Measurements from ENCODE around the gene TMEM130.

DNA sequence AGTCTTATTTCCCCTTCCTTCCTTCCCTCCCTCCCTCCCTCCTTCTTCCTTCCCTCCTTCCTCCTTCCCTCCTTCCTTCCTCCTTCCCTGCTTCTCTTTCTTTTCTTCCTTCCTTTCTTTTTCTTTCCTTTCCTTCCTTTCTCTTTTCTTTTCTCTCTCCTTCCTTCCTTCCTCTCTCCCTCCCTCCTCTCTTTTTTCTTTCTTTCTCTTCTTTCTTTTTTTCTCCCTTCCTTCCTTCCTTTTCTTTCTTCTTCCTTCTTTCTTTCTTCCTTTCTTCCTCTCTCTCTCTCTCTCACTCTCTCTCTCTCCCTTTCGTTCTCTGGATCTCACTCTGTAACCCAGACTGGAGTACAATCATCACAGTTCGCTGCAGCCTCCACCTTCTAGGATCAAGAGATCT is 6.2 kb downstream of the TMEM130 start:
- TF ChIP-seq TAF1 (IDR thresholded peaks at IDR 0.05; ENCODE audit: low read depth) (no peak), EP300 (IDR thresholded peaks at IDR 0.05; ENCODE audit: borderline replicate concordance) (no peak), CREB1 (IDR thresholded peaks at IDR 0.05; ENCODE audit: low read depth) (no peak), ZBTB7A (IDR thresholded peaks at IDR 0.05; ENCODE audit: low read depth) (no peak), YY1 (IDR thresholded peaks at IDR 0.05; ENCODE audit: low read depth) (no peak), MAX (IDR thresholded peaks at IDR 0.05) (no peak), EGR1 (IDR thresholded peaks at IDR 0.05) (no peak), FOXM1 (IDR thresholded peaks at IDR 0.05; ENCODE audit: borderline replicate concordance, low read depth) (no peak), TCF12 (IDR thresholded peaks at IDR 0.05; ENCODE audit: low read depth) (no peak), NFIC (IDR thresholded peaks at IDR 0.05) (no peak), CEBPB (IDR thresholded peaks at IDR 0.05) (no peak), TEAD4 (IDR thresholded peaks at IDR 0.05) (no peak)
- TF ChIP-seq, protein P1, sequence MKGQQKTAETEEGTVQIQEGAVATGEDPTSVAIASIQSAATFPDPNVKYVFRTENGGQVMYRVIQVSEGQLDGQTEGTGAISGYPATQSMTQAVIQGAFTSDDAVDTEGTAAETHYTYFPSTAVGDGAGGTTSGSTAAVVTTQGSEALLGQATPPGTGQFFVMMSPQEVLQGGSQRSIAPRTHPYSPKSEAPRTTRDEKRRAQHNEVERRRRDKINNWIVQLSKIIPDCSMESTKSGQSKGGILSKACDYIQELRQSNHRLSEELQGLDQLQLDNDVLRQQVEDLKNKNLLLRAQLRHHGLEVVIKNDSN (IDR thresholded peaks at IDR 0.05): no peak
- TF ChIP-seq, protein P2, sequence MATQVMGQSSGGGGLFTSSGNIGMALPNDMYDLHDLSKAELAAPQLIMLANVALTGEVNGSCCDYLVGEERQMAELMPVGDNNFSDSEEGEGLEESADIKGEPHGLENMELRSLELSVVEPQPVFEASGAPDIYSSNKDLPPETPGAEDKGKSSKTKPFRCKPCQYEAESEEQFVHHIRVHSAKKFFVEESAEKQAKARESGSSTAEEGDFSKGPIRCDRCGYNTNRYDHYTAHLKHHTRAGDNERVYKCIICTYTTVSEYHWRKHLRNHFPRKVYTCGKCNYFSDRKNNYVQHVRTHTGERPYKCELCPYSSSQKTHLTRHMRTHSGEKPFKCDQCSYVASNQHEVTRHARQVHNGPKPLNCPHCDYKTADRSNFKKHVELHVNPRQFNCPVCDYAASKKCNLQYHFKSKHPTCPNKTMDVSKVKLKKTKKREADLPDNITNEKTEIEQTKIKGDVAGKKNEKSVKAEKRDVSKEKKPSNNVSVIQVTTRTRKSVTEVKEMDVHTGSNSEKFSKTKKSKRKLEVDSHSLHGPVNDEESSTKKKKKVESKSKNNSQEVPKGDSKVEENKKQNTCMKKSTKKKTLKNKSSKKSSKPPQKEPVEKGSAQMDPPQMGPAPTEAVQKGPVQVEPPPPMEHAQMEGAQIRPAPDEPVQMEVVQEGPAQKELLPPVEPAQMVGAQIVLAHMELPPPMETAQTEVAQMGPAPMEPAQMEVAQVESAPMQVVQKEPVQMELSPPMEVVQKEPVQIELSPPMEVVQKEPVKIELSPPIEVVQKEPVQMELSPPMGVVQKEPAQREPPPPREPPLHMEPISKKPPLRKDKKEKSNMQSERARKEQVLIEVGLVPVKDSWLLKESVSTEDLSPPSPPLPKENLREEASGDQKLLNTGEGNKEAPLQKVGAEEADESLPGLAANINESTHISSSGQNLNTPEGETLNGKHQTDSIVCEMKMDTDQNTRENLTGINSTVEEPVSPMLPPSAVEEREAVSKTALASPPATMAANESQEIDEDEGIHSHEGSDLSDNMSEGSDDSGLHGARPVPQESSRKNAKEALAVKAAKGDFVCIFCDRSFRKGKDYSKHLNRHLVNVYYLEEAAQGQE (IDR thresholded peaks at IDR 0.05; ENCODE audit: low read depth): no peak
